ENCODE data around the gene SRF.
A peak's percentile ranks its signal among the peaks of the same experiment; 100 is the strongest.

SRF gene

GRCh38 chr6:43219119-43219518 is 48.0 kb downstream of the SRF start:
- no peak for DNase-seq

GRCh38 chr6:43219814-43220213 is 48.7 kb downstream of the SRF start:
- no peak for DNase-seq

GRCh38 chr6:43220439-43220951 is 49.4 kb downstream of the SRF start:
- no peak for DNase-seq

GRCh38 chr6:43221046-43221972 is 50.2 kb downstream of the SRF start:
- no peak for DNase-seq

GRCh38 chr6:43222418-43223059 is 51.5 kb downstream of the SRF start:
- DNase-seq: no peak

GRCh38 chr6:43223175-43223574 is 52.1 kb downstream of the SRF start:
- DNase-seq: no peak

GRCh38 chr6:43226192-43226851 is 55.3 kb downstream of the SRF start:
- DNase-seq: no peak

- DNase-seq: peak; percentile 85
Measured at GRCh38 chr6:43228951-43229802, 58.1 kb downstream of the SRF start, which contains the start of gene DNPH1. DNPH1 (minus strand) TSS chr6:43229481; CDS start chr6:43229456, 25 bp downstream.

- no peak for DNase-seq
Measured at GRCh38 chr6:43229803-43230620, 58.9 kb downstream of the SRF start.

GRCh38 chr6:43231053-43231452 is 60.0 kb downstream of the SRF start:
- no peak for DNase-seq
